ENCODE data around the gene ERICH3. TPM values are rescaled to one million over a fixed set of nuclear protein-coding genes. Genes with fewer than 3 reads are reported as not detected.

ERICH3 gene
- total RNA-seq, 4 donors from 2014 or later: not detected

- no peak for DNase-seq
- intact Hi-C loops (cut with DNase I): no loop called here
- peak overlapping the region in 2 of 4 donors; percentile 32 to 65 for H3K27ac ChIP-seq
- H3K36me3 ChIP-seq: peaks cover 3 to 97% (median 4%) of the 10 kb centered on the region in 3 donors
- H3K4me3 ChIP-seq: no peak overlapping the region
- TF ChIP-seq CTCF (IDR thresholded peaks at IDR 0.05): no peak
- no peak for TF ChIP-seq POLR2A (IDR thresholded peaks at IDR 0.05)
- H3K27me3 ChIP-seq: no peaks in the 10 kb centered on the region
- 61 to 63% methylated on average over 1 of the region's 1 CpG for WGBS, 2 donors
- H3K9me3 ChIP-seq: no peaks in the 10 kb centered on the region
- H3K4me1 ChIP-seq: no peaks in the 10 kb centered on the region
These were observed 41.0 kb upstream of the ERICH3 start for GRCh38 chr1:74714429-74715235.

- TF ChIP-seq POLR2A (IDR thresholded peaks at IDR 0.05) (no peak), CTCF (IDR thresholded peaks at IDR 0.05) (no peak)
- 89 to 92% methylated on average over 3 of the region's 3 CpGs for WGBS, 2 donors
- Histone ChIP-seq H3K27ac (peak overlapping the region in 3 of 4 donors; percentile 32 to 65 (median 35)), H3K36me3 (peaks cover 0 to 97% (median 3%) of the 10 kb centered on the region in 3 donors), H3K9me3 (no peaks in the 10 kb centered on the region), H3K4me3 (no peak overlapping the region), H3K4me1 (no peaks in the 10 kb centered on the region), H3K27me3 (no peaks in the 10 kb centered on the region)
- intact Hi-C loops (cut with DNase I): no loop called here
- DNase-seq: no peak
These were observed 40.3 kb upstream of the ERICH3 start for GRCh38 chr1:74713849-74714248.

GRCh38 chr1:74712881-74713280 lies 39.3 kb upstream of the ERICH3 start:
- H3K4me1 ChIP-seq: no peaks in the 10 kb centered on the region
- H3K9me3 ChIP-seq: no peaks in the 10 kb centered on the region
- no peak for DNase-seq
- peaks cover 0 to 97% (median 3%) of the 10 kb centered on the region in 3 donors for H3K36me3 ChIP-seq
- 28 to 33% methylated on average over 1 of the region's 1 CpG for WGBS, 2 donors
- intact Hi-C loops (cut with DNase I): no loop called here
- no peak overlapping the region for H3K4me3 ChIP-seq
- peak overlapping the region in 3 of 4 donors; percentile 32 to 65 (median 35) for H3K27ac ChIP-seq
- H3K27me3 ChIP-seq: no peaks in the 10 kb centered on the region
- TF ChIP-seq CTCF (IDR thresholded peaks at IDR 0.05) (no peak), POLR2A (IDR thresholded peaks at IDR 0.05) (no peak)

DNA sequence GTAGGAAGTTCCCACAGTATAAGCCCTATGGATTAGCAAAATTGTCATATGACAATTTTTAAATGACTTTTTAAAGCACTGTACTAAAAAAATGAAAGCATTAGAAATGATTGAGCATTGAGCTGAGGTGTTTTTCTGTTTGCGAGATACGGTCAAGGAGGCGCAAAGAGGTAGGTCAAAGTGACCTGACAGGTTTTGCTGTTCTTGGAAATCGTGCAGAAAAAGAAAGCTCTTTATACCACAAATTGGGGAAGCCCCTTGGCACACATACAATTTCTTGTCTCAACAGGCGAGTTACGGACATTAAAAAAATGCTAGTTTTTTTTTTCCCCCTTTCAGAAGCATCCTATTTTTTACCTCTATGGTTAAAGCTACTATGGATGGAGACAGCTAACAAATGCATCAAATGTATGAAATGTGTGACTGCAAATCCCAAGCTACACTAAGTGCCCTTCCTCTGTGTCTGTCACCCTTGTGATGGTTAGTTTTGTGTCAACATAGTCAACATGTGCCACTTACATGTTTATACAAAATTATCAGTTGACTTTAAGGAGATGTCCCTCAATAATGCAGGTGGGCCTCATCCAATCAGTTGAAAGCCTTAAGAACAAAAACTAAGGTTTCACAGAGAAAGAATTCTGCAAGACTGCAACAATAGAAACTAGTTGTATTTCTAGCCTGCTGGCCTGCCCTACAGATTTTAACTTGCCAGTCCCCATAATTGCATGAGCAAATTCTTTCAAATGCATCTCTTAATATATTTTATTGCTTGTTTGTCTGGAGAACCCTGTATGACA lies 30.0 kb upstream of the ERICH3 start:
- H3K9me3 ChIP-seq: no peaks in the 10 kb centered on the region
- 54 to 55% methylated on average over 6 of the region's 6 CpGs for WGBS, 2 donors
- peaks cover 0 to 9% (median 0%) of the 10 kb centered on the region in 3 donors for H3K4me1 ChIP-seq
- no peak for DNase-seq
- no peaks in the 10 kb centered on the region for H3K27me3 ChIP-seq
- TF ChIP-seq CTCF (IDR thresholded peaks at IDR 0.05): no peak
- TF ChIP-seq POLR2A (IDR thresholded peaks at IDR 0.05): no peak
- H3K4me3 ChIP-seq: no peak overlapping the region
- intact Hi-C loops (cut with DNase I): no loop called here
- H3K36me3 ChIP-seq: peaks cover 0 to 63% (median 0%) of the 10 kb centered on the region in 3 donors
- H3K27ac ChIP-seq: no peak overlapping the region

DNA sequence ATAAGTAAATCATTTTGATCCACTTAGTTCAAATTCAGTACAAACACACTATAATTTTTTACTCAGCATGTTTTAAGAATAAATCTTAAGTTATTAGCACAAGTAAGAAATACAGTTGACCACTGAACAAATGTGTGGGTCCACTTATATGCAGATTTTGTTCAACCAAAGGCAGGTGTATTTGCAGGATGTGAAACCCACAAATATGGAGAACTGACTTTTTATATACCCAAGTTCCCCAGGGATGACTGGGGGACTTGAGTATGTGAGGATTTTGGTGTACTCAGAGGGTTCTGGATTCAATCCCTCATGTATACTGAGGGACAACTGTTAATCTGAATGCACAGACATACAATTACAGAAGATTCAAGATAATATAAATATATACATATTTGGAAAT lies 25.7 kb upstream of the ERICH3 start:
- Histone ChIP-seq H3K36me3 (peaks cover 0 to 23% (median 0%) of the 10 kb centered on the region in 3 donors), H3K9me3 (no peaks in the 10 kb centered on the region), H3K27me3 (no peaks in the 10 kb centered on the region), H3K4me1 (peaks cover 0 to 9% (median 0%) of the 10 kb centered on the region in 3 donors), H3K27ac (no peak overlapping the region), H3K4me3 (no peak overlapping the region)
- TF ChIP-seq CTCF (IDR thresholded peaks at IDR 0.05): no peak
- TF ChIP-seq POLR2A (IDR thresholded peaks at IDR 0.05): no peak
- DNase-seq: no peak
- intact Hi-C loops (cut with DNase I): no loop called here
